Stimulated activated CD8-positive, alpha-beta memory T cell treated with anti-CD3 and anti-CD28 coated beads, Interleukin-15, amount 100 ng/mL, for 4 hours (primary cell): ENCODE measurements around the gene LDLRAD4.

ENCODE experiments used
- DNase-seq, 2 donors: peaks; one replicate each; pipeline ENCODE4 v3.0.0-alpha.2; 2020; ENCODE audit warnings: low read depth in 2 of 2

Gene LDLRAD4

GRCh38 chr18:13570856-13571495, 352.4 kb downstream of the LDLRAD4 start:
- DNase-seq: no peak

DNA sequence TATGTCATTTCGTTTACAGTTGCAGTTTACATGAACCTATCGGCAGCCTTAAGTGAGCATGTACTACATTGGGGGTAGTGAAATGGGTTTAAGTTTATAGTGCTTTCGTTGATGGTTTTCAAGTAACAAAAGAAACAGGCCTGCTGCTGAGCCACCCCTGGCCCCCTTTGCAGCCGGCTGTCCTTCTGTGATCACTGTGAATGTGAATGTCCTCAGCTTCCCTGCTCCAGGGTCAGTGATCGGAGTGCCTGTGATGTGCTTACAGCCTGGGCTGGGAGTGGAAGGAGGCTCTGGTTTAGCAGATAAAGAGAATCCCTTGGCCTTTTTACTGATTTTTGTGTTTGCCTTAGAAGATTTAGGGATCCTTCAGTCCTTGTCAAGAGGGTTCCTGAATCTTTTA, 353.6 kb downstream of the LDLRAD4 start:
- DNase-seq: no peak

- no peak for DNase-seq
Observed at GRCh38 chr18:13572721-13573120, 354.2 kb downstream of the LDLRAD4 start.

- DNase-seq: no peak
Observed at GRCh38 chr18:13573750-13574149, 355.2 kb downstream of the LDLRAD4 start.

- no peak for DNase-seq
Observed at GRCh38 chr18:13574355-13574754, 355.8 kb downstream of the LDLRAD4 start.

DNA sequence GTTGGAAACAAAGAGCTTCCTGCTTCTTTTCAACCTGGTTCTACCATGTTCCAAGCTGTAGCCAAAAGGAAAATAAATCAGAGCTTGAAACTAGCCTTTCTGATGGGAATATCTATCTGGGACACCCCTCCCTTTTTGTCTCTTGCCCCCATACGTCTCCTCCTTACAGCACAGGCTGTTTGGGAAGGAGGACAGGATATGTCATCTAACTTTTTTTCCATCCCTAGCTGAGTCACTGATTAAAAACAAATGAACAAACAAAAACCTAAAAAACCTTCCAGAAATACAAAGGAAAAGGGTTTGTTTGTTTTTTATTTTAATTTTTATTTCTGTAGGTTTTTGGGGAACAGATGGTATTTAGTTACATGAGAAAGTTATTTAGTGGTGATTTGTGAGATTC, 356.2 kb downstream of the LDLRAD4 start:
- no peak for DNase-seq

DNA sequence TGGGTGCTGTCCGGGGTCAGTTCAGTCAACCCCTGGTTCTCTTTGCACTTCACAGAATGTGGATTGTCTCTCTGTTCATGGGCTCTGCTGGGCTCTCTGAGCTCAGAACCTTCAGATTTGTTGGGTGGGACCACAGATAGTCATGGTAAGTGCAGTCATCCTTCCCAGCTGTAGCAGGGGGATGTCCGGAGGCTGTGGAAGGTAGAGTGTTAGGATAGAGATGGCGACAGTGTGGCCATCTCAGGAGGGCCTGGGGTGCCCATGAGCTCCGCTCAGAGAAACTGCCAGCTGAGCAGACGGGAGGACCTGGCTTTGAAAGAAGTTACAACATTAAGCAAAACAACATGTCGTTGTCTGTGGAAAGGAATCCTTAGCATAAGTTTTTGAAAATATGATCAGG, 358.0 kb downstream of the LDLRAD4 start:
- DNase-seq: no peak

- no peak for DNase-seq
Observed at GRCh38 chr18:13577091-13577697, 358.6 kb downstream of the LDLRAD4 start.

DNA sequence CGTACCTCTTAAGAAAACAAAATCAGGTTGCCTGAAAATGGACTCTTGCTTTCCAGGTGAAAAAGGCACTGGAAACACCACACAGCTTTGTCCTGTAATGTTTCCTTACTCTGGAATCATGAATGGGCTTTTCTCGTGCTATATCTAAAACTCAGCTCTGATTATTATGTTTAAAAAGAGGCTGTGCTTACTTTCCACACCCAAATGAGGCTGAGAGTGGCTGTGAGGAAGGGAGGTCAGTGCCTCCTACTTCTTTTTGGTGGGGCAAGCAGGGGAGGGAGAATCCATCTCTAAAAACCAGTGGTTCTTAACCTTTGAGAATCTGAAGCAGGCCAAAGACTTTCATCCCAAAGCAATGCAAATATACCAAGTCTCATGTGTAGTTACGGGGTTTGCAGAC, 359.2 kb downstream of the LDLRAD4 start:
- no peak for DNase-seq

DNA sequence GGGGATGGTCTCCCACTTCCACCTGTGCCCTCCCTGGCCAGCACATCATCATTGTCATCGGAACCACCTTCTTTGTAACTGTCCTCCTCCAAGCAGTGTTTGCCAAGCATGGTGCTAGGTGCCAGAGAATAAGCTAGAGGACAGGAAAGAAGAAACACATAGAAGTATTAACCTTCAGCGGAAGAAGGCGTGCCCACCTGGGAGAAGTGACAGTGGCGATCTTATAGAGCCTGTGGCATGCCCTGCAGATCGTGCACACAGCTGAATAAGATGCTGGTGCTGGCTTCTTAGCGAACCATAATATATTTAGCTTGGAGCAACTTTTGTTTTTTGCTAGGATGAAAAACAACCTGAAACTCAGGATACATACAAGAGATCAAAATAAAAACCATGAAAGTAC, 359.8 kb downstream of the LDLRAD4 start:
- no peak for DNase-seq

GRCh38 chr18:13579874-13580273, 361.3 kb downstream of the LDLRAD4 start:
- DNase-seq: no peak

- no peak for DNase-seq
Observed at GRCh38 chr18:13580351-13580750, 361.8 kb downstream of the LDLRAD4 start.

GRCh38 chr18:13580991-13581390, 362.4 kb downstream of the LDLRAD4 start:
- DNase-seq: no peak

- DNase-seq: no peak
Observed at GRCh38 chr18:13581496-13582177, 363.1 kb downstream of the LDLRAD4 start.

- no peak for DNase-seq
Observed at GRCh38 chr18:13582178-13582670, 363.7 kb downstream of the LDLRAD4 start.

GRCh38 chr18:13583576-13584550, 365.3 kb downstream of the LDLRAD4 start:
- no peak for DNase-seq

DNA sequence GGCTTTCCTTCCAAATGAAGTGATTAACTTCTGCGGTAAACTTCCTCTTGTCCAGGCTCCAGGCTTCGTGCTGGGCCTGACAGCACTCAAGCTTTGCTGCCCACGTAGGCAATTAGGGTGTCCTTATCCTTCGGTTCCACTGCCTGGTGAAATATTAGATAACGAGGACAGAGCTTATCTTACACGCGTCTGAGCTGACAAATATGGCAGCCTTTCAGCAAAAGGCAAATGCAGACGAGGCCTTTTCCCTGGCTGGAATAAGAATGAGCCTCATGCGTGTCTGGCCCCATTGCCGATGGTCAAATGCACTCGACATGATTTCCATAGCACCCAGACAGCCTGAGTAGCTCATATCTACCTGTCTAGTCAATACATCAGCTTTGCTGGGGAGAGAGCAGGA, 366.3 kb downstream of the LDLRAD4 start:
- DNase-seq: no peak

GRCh38 chr18:13585379-13586153, 367.0 kb downstream of the LDLRAD4 start:
- DNase-seq: no peak

DNA sequence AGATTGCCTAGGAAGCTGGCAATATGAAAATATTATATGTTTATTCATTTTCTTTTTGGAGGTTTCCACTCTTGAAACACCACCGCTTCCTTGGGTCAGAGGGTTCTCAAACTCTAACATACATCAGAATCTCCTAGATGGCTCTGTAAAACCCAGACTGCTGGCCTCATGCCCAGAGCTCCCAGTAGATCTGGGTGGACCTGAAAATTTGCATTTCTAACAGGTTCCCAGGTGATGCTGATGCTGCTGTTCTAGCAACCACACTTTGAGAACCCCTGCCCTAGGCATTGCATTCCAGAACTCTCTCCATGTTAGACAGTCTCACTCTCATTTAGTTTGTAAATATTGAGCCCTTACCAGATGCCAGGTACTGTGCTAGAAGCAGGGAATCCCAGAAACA, 368.4 kb downstream of the LDLRAD4 start:
- DNase-seq: no peak

GRCh38 chr18:13587477-13587876, 368.9 kb downstream of the LDLRAD4 start:
- DNase-seq: no peak

- no peak for DNase-seq
Observed at GRCh38 chr18:13587937-13588336, 369.4 kb downstream of the LDLRAD4 start.
